ENCODE measurements around the gene C3orf70. TPM values are rescaled to one million over a fixed set of nuclear protein-coding genes. Genes with fewer than 3 reads are reported as not detected.

Gene C3orf70
- total RNA-seq, 2 experiments from 2014 or later = not detected

DNA sequence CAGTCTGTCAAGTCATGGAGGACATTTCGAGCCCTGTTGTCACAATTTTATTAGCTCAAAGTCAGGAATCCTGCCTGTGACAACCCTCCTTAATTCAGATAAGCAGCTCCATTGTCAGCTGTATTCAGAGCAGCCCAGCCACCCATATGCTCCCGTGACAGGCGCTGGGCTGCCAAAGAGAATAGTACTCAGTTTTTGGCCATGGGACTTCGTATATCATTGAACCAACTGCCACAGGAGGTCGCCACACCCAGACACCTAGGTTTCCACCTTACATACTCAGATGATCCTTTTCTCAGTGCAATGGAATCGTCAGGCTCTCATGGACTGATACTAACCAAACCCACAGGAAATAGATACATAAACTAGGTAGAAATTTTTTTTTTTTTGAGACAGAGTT lies 100.2 kb downstream of the C3orf70 start:
- H3K27ac ChIP-seq (ENCODE audit: low read depth, low read length, poor library complexity, severe bottlenecking) = no peak overlapping the region
- H2AFZ ChIP-seq (ENCODE audit: low read length) = no peak overlapping the region
- H3K9me3 ChIP-seq (ENCODE audit: low read length) = no peaks in the 10 kb centered on the region
- intact Hi-C loops (cut with micrococcal nuclease; ENCODE audit: unreplicated experiment) = no loop called here
- ChIA-PET POLR2A (interaction anchor here (0.6 kb wide), 1 partner anchor 538 kb away, joined by 6 read pairs; no protein-coding TSS in a partner anchor), CTCF (ENCODE audit: unreplicated experiment) (no interaction called here)
- no TSS peak for BruUV-seq (replicated peaks)
- no peaks in the 10 kb centered on the region for H3K9me2 ChIP-seq (ENCODE audit: insufficient read depth, low read length)
- no peak for DNase-seq (ENCODE audit: low spot score)
- H3K79me2 ChIP-seq (ENCODE audit: insufficient read depth, low read depth, low read length) = no peaks in the 10 kb centered on the region
- H3K4me1 ChIP-seq (ENCODE audit: insufficient read depth, low read length, poor library complexity, severe bottlenecking) = no peaks in the 10 kb centered on the region
- H4K20me1 ChIP-seq (ENCODE audit: insufficient read depth, low read length) = no peaks in the 10 kb centered on the region
- H3K36me3 ChIP-seq (ENCODE audit: insufficient read depth, low read length) = peaks cover 29% of the 10 kb centered on the region
- H3K4me2 ChIP-seq (ENCODE audit: low read length) = no peak overlapping the region
- no peak overlapping the region for H3K4me3 ChIP-seq (ENCODE audit: low read depth, low read length, poor library complexity, severe bottlenecking)
- no peak for TF ChIP-seq EZH2phosphoT487 (IDR thresholded peaks at IDR 0.05; ENCODE audit: borderline replicate concordance, low read depth, low read length)
- TF ChIP-seq, protein P1, sequence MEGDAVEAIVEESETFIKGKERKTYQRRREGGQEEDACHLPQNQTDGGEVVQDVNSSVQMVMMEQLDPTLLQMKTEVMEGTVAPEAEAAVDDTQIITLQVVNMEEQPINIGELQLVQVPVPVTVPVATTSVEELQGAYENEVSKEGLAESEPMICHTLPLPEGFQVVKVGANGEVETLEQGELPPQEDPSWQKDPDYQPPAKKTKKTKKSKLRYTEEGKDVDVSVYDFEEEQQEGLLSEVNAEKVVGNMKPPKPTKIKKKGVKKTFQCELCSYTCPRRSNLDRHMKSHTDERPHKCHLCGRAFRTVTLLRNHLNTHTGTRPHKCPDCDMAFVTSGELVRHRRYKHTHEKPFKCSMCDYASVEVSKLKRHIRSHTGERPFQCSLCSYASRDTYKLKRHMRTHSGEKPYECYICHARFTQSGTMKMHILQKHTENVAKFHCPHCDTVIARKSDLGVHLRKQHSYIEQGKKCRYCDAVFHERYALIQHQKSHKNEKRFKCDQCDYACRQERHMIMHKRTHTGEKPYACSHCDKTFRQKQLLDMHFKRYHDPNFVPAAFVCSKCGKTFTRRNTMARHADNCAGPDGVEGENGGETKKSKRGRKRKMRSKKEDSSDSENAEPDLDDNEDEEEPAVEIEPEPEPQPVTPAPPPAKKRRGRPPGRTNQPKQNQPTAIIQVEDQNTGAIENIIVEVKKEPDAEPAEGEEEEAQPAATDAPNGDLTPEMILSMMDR (conservative IDR thresholded peaks at IDR 0.05; ENCODE audit: low read length) = no peak

DNA sequence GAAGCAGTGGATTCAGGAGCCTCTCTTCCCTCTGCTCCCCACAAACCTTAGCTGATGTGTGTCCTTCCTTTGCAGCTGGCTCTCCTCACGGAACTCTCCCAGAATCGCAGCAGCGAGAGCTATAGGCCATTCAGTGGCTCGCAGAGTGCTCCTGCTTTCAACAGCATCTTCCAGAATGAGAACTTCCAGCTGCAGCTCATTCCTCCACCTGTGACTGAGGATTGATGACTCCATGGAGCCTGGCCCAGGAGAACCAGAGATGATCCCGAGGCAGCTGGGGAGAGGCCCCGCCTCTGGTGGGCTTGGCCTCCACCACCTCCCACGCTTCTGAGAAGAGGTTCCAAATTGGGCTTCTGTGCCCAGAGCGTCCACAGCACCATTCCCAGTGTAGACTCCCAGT lies 101.1 kb downstream of the C3orf70 start:
- Histone ChIP-seq H3K36me3 (ENCODE audit: insufficient read depth, low read length) (peaks cover 29% of the 10 kb centered on the region), H3K4me2 (ENCODE audit: low read length) (no peak overlapping the region), H4K20me1 (ENCODE audit: insufficient read depth, low read length) (no peaks in the 10 kb centered on the region), H3K4me3 (ENCODE audit: low read depth, low read length, poor library complexity, severe bottlenecking) (no peak overlapping the region), H3K4me1 (ENCODE audit: insufficient read depth, low read length, poor library complexity, severe bottlenecking) (no peaks in the 10 kb centered on the region), H2AFZ (ENCODE audit: low read length) (no peak overlapping the region), H3K9me2 (ENCODE audit: insufficient read depth, low read length) (no peaks in the 10 kb centered on the region), H3K79me2 (ENCODE audit: insufficient read depth, low read depth, low read length) (no peaks in the 10 kb centered on the region), H3K9me3 (ENCODE audit: low read length) (no peaks in the 10 kb centered on the region), H3K27ac (ENCODE audit: low read depth, low read length, poor library complexity, severe bottlenecking) (no peak overlapping the region)
- no peak for DNase-seq (ENCODE audit: low spot score)
- intact Hi-C loops (cut with micrococcal nuclease; ENCODE audit: unreplicated experiment) = no loop called here
- BruUV-seq (replicated peaks) = no TSS peak
- ChIA-PET POLR2A (no interaction called here), CTCF (ENCODE audit: unreplicated experiment) (no interaction called here)
- TF ChIP-seq, protein P1 (conservative IDR thresholded peaks at IDR 0.05; ENCODE audit: low read length) = no peak
- no peak for TF ChIP-seq EZH2phosphoT487 (IDR thresholded peaks at IDR 0.05; ENCODE audit: borderline replicate concordance, low read depth, low read length)

DNA sequence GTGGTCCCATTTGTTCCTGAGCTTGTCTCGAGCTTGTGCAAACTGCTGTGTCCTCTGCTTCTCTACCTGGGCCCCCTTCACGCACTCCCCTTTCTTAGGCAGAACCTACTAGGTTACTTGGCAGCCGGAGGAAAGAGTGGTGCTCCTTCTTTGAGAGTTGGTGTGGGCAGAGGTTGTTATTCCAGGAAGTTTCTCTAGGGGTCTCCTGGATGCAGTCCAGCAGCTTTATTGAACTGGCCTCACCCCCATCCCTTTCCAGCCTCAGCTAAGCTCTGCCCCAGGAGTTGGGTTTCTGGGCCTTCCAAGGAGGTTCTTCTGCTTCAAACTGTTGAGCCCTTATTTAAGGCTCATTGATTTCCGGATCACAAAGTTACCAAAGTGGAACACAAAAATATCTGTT lies 103.2 kb downstream of the C3orf70 start:
- Histone ChIP-seq H3K4me2 (ENCODE audit: low read length) (no peak overlapping the region), H3K4me1 (ENCODE audit: insufficient read depth, low read length, poor library complexity, severe bottlenecking) (no peaks in the 10 kb centered on the region), H3K4me3 (ENCODE audit: low read depth, low read length, poor library complexity, severe bottlenecking) (no peak overlapping the region), H2AFZ (ENCODE audit: low read length) (no peak overlapping the region), H4K20me1 (ENCODE audit: insufficient read depth, low read length) (no peaks in the 10 kb centered on the region), H3K27ac (ENCODE audit: low read depth, low read length, poor library complexity, severe bottlenecking) (no peak overlapping the region), H3K9me3 (ENCODE audit: low read length) (no peaks in the 10 kb centered on the region), H3K79me2 (ENCODE audit: insufficient read depth, low read depth, low read length) (no peaks in the 10 kb centered on the region), H3K36me3 (ENCODE audit: insufficient read depth, low read length) (peaks cover 27% of the 10 kb centered on the region), H3K9me2 (ENCODE audit: insufficient read depth, low read length) (no peaks in the 10 kb centered on the region)
- ChIA-PET CTCF (ENCODE audit: unreplicated experiment) (no interaction called here), POLR2A (no interaction called here)
- TF ChIP-seq EZH2phosphoT487 (IDR thresholded peaks at IDR 0.05; ENCODE audit: borderline replicate concordance, low read depth, low read length) = no peak
- TF ChIP-seq, protein P1 (conservative IDR thresholded peaks at IDR 0.05; ENCODE audit: low read length) = no peak
- BruUV-seq (replicated peaks) = no TSS peak
- DNase-seq (ENCODE audit: low spot score) = no peak
- intact Hi-C loops (cut with micrococcal nuclease; ENCODE audit: unreplicated experiment) = no loop called here
